Ishikawa (cell line): ENCODE data around the gene PIH1D2.

Experiments
- CEBPB ChIP-seq: IDR thresholded peaks from 2 replicates; pipeline ENCODE4 v1.6.1; 2012
- CREB1 ChIP-seq: IDR thresholded peaks from 2 replicates; pipeline ENCODE4 v1.6.1; 2012; ENCODE audit warnings: low read depth
- EGR1 ChIP-seq: IDR thresholded peaks from 2 replicates; pipeline ENCODE4 v1.6.1; 2012
- EP300 ChIP-seq: IDR thresholded peaks from 2 replicates; pipeline ENCODE4 v1.6.1; 2012; ENCODE audit warnings: borderline replicate concordance
- FOXM1 ChIP-seq: IDR thresholded peaks from 2 replicates; pipeline ENCODE4 v1.6.1; 2012; ENCODE audit warnings: low read depth, borderline replicate concordance
- MAX ChIP-seq: IDR thresholded peaks from 2 replicates; pipeline ENCODE4 v1.6.1; 2012
- NFIC ChIP-seq: IDR thresholded peaks from 2 replicates; pipeline ENCODE4 v1.6.1; 2012
- RAD21 ChIP-seq: IDR thresholded peaks from 2 replicates; pipeline ENCODE4 v1.6.1; 2012; ENCODE audit warnings: low read depth
- REST ChIP-seq: IDR thresholded peaks from 2 replicates; pipeline ENCODE4 v1.6.1; 2012; ENCODE audit warnings: low read depth, mild to moderate bottlenecking
- TAF1 ChIP-seq: IDR thresholded peaks from 2 replicates; pipeline ENCODE4 v1.6.1; 2012; ENCODE audit warnings: low read depth, mild to moderate bottlenecking
- TCF12 ChIP-seq: IDR thresholded peaks from 2 replicates; pipeline ENCODE4 v1.6.1; 2012; ENCODE audit warnings: low read depth
- TEAD4 ChIP-seq: IDR thresholded peaks from 2 replicates; pipeline ENCODE4 v1.6.1; 2012
- USF1 ChIP-seq: IDR thresholded peaks from 2 replicates; pipeline ENCODE4 v1.6.1; 2012
- YY1 ChIP-seq: IDR thresholded peaks from 2 replicates; pipeline ENCODE4 v1.6.1; 2012; ENCODE audit warnings: low read depth
- ZBTB7A ChIP-seq: IDR thresholded peaks from 2 replicates; pipeline ENCODE4 v1.6.1; 2012; ENCODE audit warnings: low read depth

PIH1D2 gene

GRCh38 chr11:112118176-112118575 lies 44.4 kb upstream of the PIH1D2 start:
- no peak for TF ChIP-seq TCF12
- TF ChIP-seq EP300, result no peak
- no peak for TF ChIP-seq CREB1
- TF ChIP-seq YY1, result no peak
- TF ChIP-seq EGR1, result no peak
- no peak for TF ChIP-seq CEBPB

GRCh38 chr11:112115386-112115785 lies 41.6 kb upstream of the PIH1D2 start:
- TF ChIP-seq TCF12, result no peak
- no peak for TF ChIP-seq ZBTB7A
- no peak for TF ChIP-seq RAD21
- no peak for TF ChIP-seq CEBPB
- no peak for TF ChIP-seq EGR1
- TF ChIP-seq CREB1, result no peak
- no peak for TF ChIP-seq REST
- TF ChIP-seq TEAD4, result no peak
- TF ChIP-seq NFIC, result no peak

- TF ChIP-seq MAX (no peak), REST (no peak), EP300 (no peak), CREB1 (no peak), RAD21 (no peak), TEAD4 (no peak), NFIC (no peak), YY1 (no peak), USF1 (no peak), TAF1 (no peak), FOXM1 (no peak), ZBTB7A (no peak), EGR1 (no peak), CEBPB (no peak), TCF12 (no peak)
These were observed 40.6 kb upstream of the PIH1D2 start for GRCh38 chr11:112114460-112114859.

- TF ChIP-seq RAD21, result peak; percentile 71
- TF ChIP-seq FOXM1, result no peak
These were observed 40.0 kb upstream of the PIH1D2 start for GRCh38 chr11:112113539-112114457.

- TF ChIP-seq RAD21 (no peak), YY1 (no peak), TEAD4 (no peak), CEBPB (no peak), TAF1 (no peak), ZBTB7A (no peak), EP300 (no peak), FOXM1 (no peak), EGR1 (no peak), USF1 (no peak), NFIC (no peak), MAX (no peak)
These were observed 32.3 kb upstream of the PIH1D2 start for GRCh38 chr11:112106070-112106469.

GRCh38 chr11:112103446-112103845 lies 29.6 kb upstream of the PIH1D2 start:
- TF ChIP-seq EP300 (no peak), NFIC (no peak), TEAD4 (no peak), RAD21 (no peak), CREB1 (no peak), CEBPB (no peak), TCF12 (no peak), MAX (no peak), FOXM1 (no peak), ZBTB7A (no peak), REST (no peak), EGR1 (no peak), TAF1 (no peak), YY1 (no peak), USF1 (no peak)
